Measurements from ENCODE around the gene WDR35. TPM values are rescaled to one million over a fixed set of nuclear protein-coding genes. Genes with fewer than 3 reads are reported as not detected.

The WDR35 gene
- total and polyA plus RNA-seq, 2 donors from 2014 or later, result 6.0 to 21.2 TPM

GRCh38 chr2:20018601-20019152 lies 28.8 kb upstream of the WDR35 start:
- DNase-seq (no peak), FAIRE-seq (no peak)
- peaks cover 0 to 4% (median 0%) of the 10 kb centered on the region in 3 donors for H3K9me3 ChIP-seq (ENCODE audit: control insufficient read depth in 2 of 3, insufficient read depth in 1 of 3, low read length in 3 of 3)
- no peaks in the 10 kb centered on the region for H3K27me3 ChIP-seq (ENCODE audit: control insufficient read depth, insufficient read depth, low read length)
- intact Hi-C loops (cut with DNase I), result loop anchor here (10.0 kb wide), 1 partner anchor 76 kb away; no protein-coding TSS in a partner anchor
- no peak for TF ChIP-seq CTCF (IDR thresholded peaks at IDR 0.05; ENCODE audit: borderline replicate concordance, extremely low read depth, insufficient read depth)
- no peaks in the 10 kb centered on the region for H3K36me3 ChIP-seq (ENCODE audit: control insufficient read depth in 2 of 3, insufficient read depth in 3 of 3, low read length in 3 of 3)
- H3K9ac ChIP-seq (ENCODE audit: low read length in 3 of 3), result no peak overlapping the region
- H3K4me3 ChIP-seq (ENCODE audit: low read length in 3 of 3), result no peak overlapping the region
- no peak overlapping the region for H3K27ac ChIP-seq (ENCODE audit: low read depth in 2 of 2, low read length in 2 of 2)
- peaks cover 0 to 4% (median 0%) of the 10 kb centered on the region in 3 donors for H3K4me1 ChIP-seq (ENCODE audit: control insufficient read depth in 2 of 3, insufficient read depth in 2 of 3, low read depth in 1 of 3, low read length in 3 of 3)

- Histone ChIP-seq H3K27ac (ENCODE audit: low read depth in 2 of 2, low read length in 2 of 2) (no peak overlapping the region), H3K9me3 (ENCODE audit: control insufficient read depth in 2 of 3, insufficient read depth in 1 of 3, low read length in 3 of 3) (peaks cover 0 to 2% (median 0%) of the 10 kb centered on the region in 3 donors), H3K4me1 (ENCODE audit: control insufficient read depth in 2 of 3, insufficient read depth in 2 of 3, low read depth in 1 of 3, low read length in 3 of 3) (peaks cover 0 to 4% (median 0%) of the 10 kb centered on the region in 3 donors), H3K4me3 (ENCODE audit: low read length in 3 of 3) (no peak overlapping the region), H3K9ac (ENCODE audit: low read length in 3 of 3) (no peak overlapping the region), H3K36me3 (ENCODE audit: control insufficient read depth in 2 of 3, insufficient read depth in 3 of 3, low read length in 3 of 3) (no peaks in the 10 kb centered on the region), H3K27me3 (ENCODE audit: control insufficient read depth, insufficient read depth, low read length) (no peaks in the 10 kb centered on the region)
- no peak for DNase-seq
- TF ChIP-seq CTCF (IDR thresholded peaks at IDR 0.05; ENCODE audit: borderline replicate concordance, extremely low read depth, insufficient read depth), result no peak
- no peak for FAIRE-seq
- intact Hi-C loops (cut with DNase I), result loop anchor here (10.0 kb wide), 1 partner anchor 78 kb away; no protein-coding TSS in a partner anchor
Measured at GRCh38 chr2:20016346-20016745, 26.4 kb upstream of the WDR35 start.

- Histone ChIP-seq H3K4me1 (ENCODE audit: control insufficient read depth in 2 of 3, insufficient read depth in 2 of 3, low read depth in 1 of 3, low read length in 3 of 3) (no peaks in the 10 kb centered on the region), H3K4me3 (ENCODE audit: low read length in 3 of 3) (no peak overlapping the region), H3K27ac (ENCODE audit: low read depth in 2 of 2, low read length in 2 of 2) (no peak overlapping the region), H3K9me3 (ENCODE audit: control insufficient read depth in 2 of 3, insufficient read depth in 1 of 3, low read length in 3 of 3) (no peaks in the 10 kb centered on the region), H3K27me3 (ENCODE audit: control insufficient read depth, insufficient read depth, low read length) (no peaks in the 10 kb centered on the region), H3K9ac (ENCODE audit: low read length in 3 of 3) (no peak overlapping the region), H3K36me3 (ENCODE audit: control insufficient read depth in 2 of 3, insufficient read depth in 3 of 3, low read length in 3 of 3) (no peaks in the 10 kb centered on the region)
- TF ChIP-seq CTCF (IDR thresholded peaks at IDR 0.05; ENCODE audit: borderline replicate concordance, extremely low read depth, insufficient read depth), result peak; percentile 52
- intact Hi-C loops (cut with DNase I), result loop anchor here (10.0 kb wide), 1 partner anchor 79 kb away; no protein-coding TSS in a partner anchor
- FAIRE-seq (peak; percentile 21), DNase-seq (peak in 2 of 5 donors; percentile 63 to 81)
Measured at GRCh38 chr2:20015482-20016083, 25.7 kb upstream of the WDR35 start.
